Heart right ventricle (tissue), 16 donors: Measurements from ENCODE around the gene PCBP3. TPM values are rescaled to one million over a fixed set of nuclear protein-coding genes. Genes with fewer than 3 reads are reported as not detected.

Source experiments
- ATAC-seq, 8 donors: fragments of 200-7000 bp; cut with Tn5 transposase; one replicate each; pipeline ENCODE4 v1.9.1; 2020; ENCODE audit warnings: mild to moderate bottlenecking in 8 of 8, moderate library complexity in 8 of 8, moderate number of reproducible peaks in 1 of 8
- DNase-seq, 2 donors: peaks; one replicate each; pipeline ENCODE4 v3.0.0-alpha.2; 2020
- H3K27ac ChIP-seq, 10 donors: fragments of 200-600 bp; sonication (generic) in 2 of 10; one replicate each; pipeline versions ENCODE4 v1.5.0 to v1.8.0; 2020 to 2022; ENCODE audit warnings: mild to moderate bottlenecking in 3 of 10
- H3K27me3 ChIP-seq, 7 donors: fragments of 200-600 bp; one replicate each; pipeline ENCODE4 v1.8.0; 2021 to 2022; ENCODE audit warnings: mild to moderate bottlenecking in 2 of 7
- H3K36me3 ChIP-seq, 9 donors: fragments of 200-600 bp; sonication (generic) in 1 of 9; one replicate each; pipeline versions ENCODE4 v1.5.0 to v1.8.0; 2020 to 2022; ENCODE audit warnings: mild to moderate bottlenecking in 2 of 9
- H3K4me1 ChIP-seq, 9 donors: fragments of 200-600 bp; sonication (generic) in 1 of 9; one replicate each; pipeline versions ENCODE4 v1.5.0 to v1.8.0; 2020 to 2022; ENCODE audit warnings: mild to moderate bottlenecking in 4 of 9
- H3K4me3 ChIP-seq, 10 donors: fragments of 200-600 bp; sonication (generic) in 2 of 10; one replicate each; pipeline versions ENCODE4 v1.5.0 to v1.8.0; 2020 to 2022; ENCODE audit warnings: mild to moderate bottlenecking in 7 of 10, moderate library complexity in 2 of 10
- H3K9me3 ChIP-seq, 11 donors: fragments of 200-600 bp in 10 of 11; sonication (generic) in 2 of 11; one replicate each; pipeline versions ENCODE4 v1.5.0 to v1.8.0; 2013 to 2022; ENCODE audit warnings: mild to moderate bottlenecking in 2 of 11, control low read depth in 1 of 11, moderate library complexity in 1 of 11
- CTCF ChIP-seq, 9 donors: fragments of 200-600 bp; sonication (generic) in 2 of 9; IDR thresholded peaks; one replicate each; pipeline versions ENCODE4 v1.5.0 to v1.8.0; 2021 to 2022; ENCODE audit warnings: antibody characterized with exemption in 9 of 9, mild to moderate bottlenecking in 5 of 9, moderate library complexity in 1 of 9
- WGBS, 2 donors: extraction: QIAGEN DNeasy Blood & Tissue Kit; methylation state at CpG; one replicate each; pipeline ENCODE4 v1.1.7; 2013; ENCODE audit warnings: inconsistent platforms in 1 of 2; 5-methylcytosine and 5-hydroxymethylcytosine counted together
- intact Hi-C, 10 donors: fragments of 100-400 bp; cut with DNase I; formaldehyde crosslinking; loops; one replicate each; pipeline versions ENCODE4 v1.11.1 to v1.14.2; 2022
- polyA plus RNA-seq, 2 donors: library from polyadenylated mRNA; stranded (reverse); fragments of 200-250 nt; gene quantifications; one replicate each; pipeline ENCODE4 v1.2.3, GENCODE V29; 2013
- total RNA-seq, 10 donors: library from RNA; stranded (reverse); fragmentation: NEBNext Ultra II Directional in 3 of 10; extraction: Animal tissue kit (Norgen Biotek cat#: 25700) in 3 of 10; gene quantifications; one replicate each; pipeline versions ENCODE4 v1.2.1 to v1.2.4, GENCODE V29; 2021 to 2023
- donor health status: Arrhythmogenic right ventricular cardiomyopathy.
- donor health status: ischemic (EF 13 %, LVEDD 7.1; RV severe dilation, severe dysfunction).
- donor health status: healthy with polysubstance abuse.
- donor health status: DM: no; HTN: yes; CAD: no.
- donor health status: DM: no; HTN: no; CAD: no.
- donor health status: ischemic (EF 25% LVEDD 6.9; RV normal size, moderate dysfunction).
- donor health status: ischemic (EF 25% LVEDD 5.7; RV mildly dilated, moderate dysfunction).
- donor health status: healthy.
- donor health status: DM: yes; HTN: yes; CAD: no.
- donor health status: Ischemic cardiomyopathy.
- donor health status: ischemic (EF 35%, LVEDD 5.7; RV mildly dilated, moderate dysfunction).
- donor health status: nonischemic (EF 11% LVEDD 7.7; RV severe dilation, severe dysfunction).
- donor health status: DM: yes; HTN: yes; CAD: no.
- donor health status: PGD.
- donor health status: ischemic (EF 29% LVEDD 5.4; RV normal size, mild dysfunction).
- donor health status: nonischemic (EF 23%, LVEDD 6.1; RV moderate dilation, normal function).

The PCBP3 gene
- total and polyA plus RNA-seq, 12 donors, result 0.25 to 11.3 (median 1.2) TPM

- 76 to 81% methylated on average over 2 of the region's 2 CpGs for WGBS, 2 donors
- intact Hi-C loops, result loop anchor here in 1 of 10 donors (10.0 kb wide), 1 partner anchor 167 kb away; no protein-coding TSS in a partner anchor
- ATAC-seq (no peak), DNase-seq (no peak)
- H3K9me3 ChIP-seq, result peaks cover 0 to 8% (median 0%) of the 10 kb centered on the region in 11 donors
- no peak overlapping the region for H3K4me3 ChIP-seq
- no peak overlapping the region for H3K27ac ChIP-seq
- H3K36me3 ChIP-seq, result no peaks in the 10 kb centered on the region
- H3K4me1 ChIP-seq, result peaks cover 0 to 9% (median 0%) of the 10 kb centered on the region in 9 donors
- TF ChIP-seq CTCF (IDR thresholded peaks at IDR 0.05), result no peak
- peaks cover 0 to 7% (median 0%) of the 10 kb centered on the region in 7 donors for H3K27me3 ChIP-seq
Observed at GRCh38 chr21:45727390-45727789, 83.9 kb downstream of the PCBP3 start.

GRCh38 chr21:45735259-45736000 is 91.9 kb downstream of the PCBP3 start:
- Histone ChIP-seq H3K36me3 (no peaks in the 10 kb centered on the region), H3K27ac (no peak overlapping the region), H3K4me1 (peaks cover 0 to 10% (median 0%) of the 10 kb centered on the region in 9 donors), H3K27me3 (peaks cover 0 to 7% (median 0%) of the 10 kb centered on the region in 7 donors), H3K9me3 (peaks cover 0 to 11% (median 0%) of the 10 kb centered on the region in 11 donors), H3K4me3 (no peak overlapping the region)
- 72 to 75% methylated on average over 14 of the region's 14 CpGs for WGBS, 2 donors
- peak in 2 of 8 donors; percentile 68 for ATAC-seq
- intact Hi-C loops, result no loop called here
- DNase-seq, result no peak
- TF ChIP-seq CTCF (IDR thresholded peaks at IDR 0.05), result no peak

GRCh38 chr21:45736042-45736689 is 92.6 kb downstream of the PCBP3 start:
- ATAC-seq, result no peak
- Histone ChIP-seq H3K9me3 (peaks cover 0 to 11% (median 0%) of the 10 kb centered on the region in 11 donors), H3K4me3 (no peak overlapping the region), H3K27me3 (peaks cover 0 to 4% (median 0%) of the 10 kb centered on the region in 7 donors), H3K4me1 (peaks cover 0 to 10% (median 0%) of the 10 kb centered on the region in 9 donors), H3K36me3 (no peaks in the 10 kb centered on the region), H3K27ac (no peak overlapping the region)
- intact Hi-C loops, result no loop called here
- DNase-seq, result no peak
- WGBS, 2 donors, result 55% methylated on average over 10 of the region's 10 CpGs
- TF ChIP-seq CTCF (IDR thresholded peaks at IDR 0.05), result no peak

- peaks cover 0 to 8% (median 0%) of the 10 kb centered on the region in 11 donors for H3K9me3 ChIP-seq
- no peaks in the 10 kb centered on the region for H3K27me3 ChIP-seq
- ATAC-seq (no peak), DNase-seq (no peak)
- intact Hi-C loops, result no loop called here
- no peaks in the 10 kb centered on the region for H3K36me3 ChIP-seq
- peaks cover 0 to 10% (median 0%) of the 10 kb centered on the region in 9 donors for H3K4me1 ChIP-seq
- 68 to 72% methylated on average over 17 of the region's 17 CpGs for WGBS, 2 donors
- no peak overlapping the region for H3K4me3 ChIP-seq
- no peak for TF ChIP-seq CTCF (IDR thresholded peaks at IDR 0.05)
- no peak overlapping the region for H3K27ac ChIP-seq
Observed at GRCh38 chr21:45736690-45737484, 93.4 kb downstream of the PCBP3 start.
